D721Med (cell line): ENCODE measurements around the gene STRA6.

ENCODE experiments used
- DNase-seq: peaks from one replicate; pipeline ENCODE4 v3.0.0; 2011; ENCODE audit warnings: low spot score; ENCODE audit not compliant: insufficient read length
- FAIRE-seq: peaks from 2 replicates; lab custom pipeline; 2011; peaks lifted over from hg19 to GRCh38; lab: Jason Lieb, UNC
- CTCF ChIP-seq: IDR thresholded peaks from 2 replicates; pipeline ENCODE4 v1.5.1; 2012; ENCODE audit warnings: mild to moderate bottlenecking, control low read depth; ENCODE audit not compliant: insufficient read depth; ENCODE audit errors: missing control alignments

Gene STRA6

GRCh38 chr15:74134387-74135027 is 68.1 kb downstream of the STRA6 start:
- TF ChIP-seq CTCF = no peak
- DNase-seq (no peak), FAIRE-seq (no peak)

- DNase-seq (no peak), FAIRE-seq (no peak)
- no peak for TF ChIP-seq CTCF
Measured at GRCh38 chr15:74133694-74134386, 68.7 kb downstream of the STRA6 start.

GRCh38 chr15:74132681-74133651 is 69.6 kb downstream of the STRA6 start:
- TF ChIP-seq CTCF = no peak
- FAIRE-seq = no peak
- no peak for DNase-seq

GRCh38 chr15:74131628-74132413 is 70.8 kb downstream of the STRA6 start:
- FAIRE-seq = no peak
- no peak for DNase-seq

GRCh38 chr15:74130849-74131627 is 71.5 kb downstream of the STRA6 start:
- DNase-seq = no peak
- TF ChIP-seq CTCF = no peak
- no peak for FAIRE-seq

More at GRCh38 chr15:74131628-74132413, 70.8 kb downstream of the STRA6 start:
- no peak for TF ChIP-seq CTCF
